Stimulated activated naive CD8-positive, alpha-beta T cell treated with anti-CD3 and anti-CD28 coated beads, Interleukin-15, Interleukin-2, amounts not matched to agents 100 U/mL and 50 U/mL, for 24 hours (primary cell): ENCODE data around the gene RASSF7.

Experiments used
- ATAC-seq: fragments of 150-1000 bp; cut with Tn5 transposase; one replicate; pipeline ENCODE4 v1.10.0; 2021
- DNase-seq: peaks from one replicate; pipeline ENCODE4 v3.0.0; 2021

Gene RASSF7

GRCh38 chr11:586376-587316 lies 25.9 kb downstream of the RASSF7 start:
- ATAC-seq, result no peak
- DNase-seq, result no peak

DNA sequence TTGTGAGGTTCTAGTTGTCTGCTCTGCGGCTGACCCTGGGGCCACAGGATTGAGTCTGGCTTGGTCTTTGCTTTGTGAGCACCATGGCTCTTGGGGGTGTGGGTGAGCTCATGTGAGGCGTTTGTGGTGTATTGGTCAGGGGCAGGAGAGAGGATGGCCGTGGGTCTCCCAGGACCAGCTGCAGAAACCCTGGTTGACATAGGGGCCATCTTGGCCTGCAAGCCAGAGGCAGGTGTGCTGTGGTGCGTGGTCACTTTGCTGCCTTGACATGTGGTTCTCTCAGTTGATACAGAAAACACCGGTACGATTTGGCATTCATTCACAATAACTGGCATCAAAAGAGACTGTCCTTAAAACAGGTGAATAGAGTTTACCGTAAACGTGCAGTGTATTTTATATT lies 26.8 kb downstream of the RASSF7 start:
- DNase-seq (no peak), ATAC-seq (peak; percentile 14)

DNA sequence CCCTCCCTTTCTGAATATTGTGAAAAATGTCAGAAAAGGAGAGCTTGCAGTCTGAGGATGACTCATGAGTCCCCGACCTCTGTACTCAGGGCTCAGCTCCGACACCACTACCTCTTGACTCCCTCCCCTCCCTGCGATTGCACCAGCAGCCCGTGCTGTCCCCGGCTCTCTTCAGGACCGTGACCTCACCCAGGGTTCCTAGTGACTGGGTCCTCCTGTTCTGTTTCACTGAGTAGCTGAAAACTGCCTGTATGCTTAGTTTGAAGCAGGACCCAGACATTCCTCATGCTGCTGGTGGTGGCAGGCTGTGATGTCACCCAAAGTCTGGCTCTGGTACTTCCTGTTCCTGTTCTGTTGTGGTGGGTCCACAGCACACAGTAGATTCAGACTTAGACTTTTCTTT lies 27.2 kb downstream of the RASSF7 start:
- peak; percentile 72 for DNase-seq

GRCh38 chr11:589798-590197 lies 29.0 kb downstream of the RASSF7 start:
- DNase-seq, result no peak
- no peak for ATAC-seq

More for the DNA sequence above, 27.2 kb downstream of the RASSF7 start:
- ATAC-seq, result peak; percentile 99

DNA sequence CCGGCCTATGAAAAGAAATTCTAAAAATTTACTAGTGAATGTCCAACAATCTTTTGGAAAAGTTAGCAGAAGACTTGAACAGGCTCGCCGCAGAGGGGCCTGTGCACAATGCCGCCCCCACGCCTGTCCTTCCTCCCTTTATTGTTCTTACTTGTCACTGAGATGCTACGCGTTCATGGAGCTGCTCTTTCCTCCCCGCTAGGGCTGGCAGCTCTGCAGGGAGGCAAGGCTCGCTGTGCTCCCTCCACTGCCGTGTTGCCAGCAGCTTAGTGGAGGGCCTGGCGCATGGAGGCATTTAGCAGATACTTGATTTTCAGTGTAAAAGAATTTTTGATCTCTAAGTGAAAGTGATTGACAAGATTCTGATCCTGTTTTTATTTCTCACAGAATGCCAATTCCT lies 30.2 kb downstream of the RASSF7 start:
- no peak for DNase-seq
- ATAC-seq, result no peak

GRCh38 chr11:592501-592900 lies 31.7 kb downstream of the RASSF7 start:
- DNase-seq (no peak), ATAC-seq (no peak)

DNA sequence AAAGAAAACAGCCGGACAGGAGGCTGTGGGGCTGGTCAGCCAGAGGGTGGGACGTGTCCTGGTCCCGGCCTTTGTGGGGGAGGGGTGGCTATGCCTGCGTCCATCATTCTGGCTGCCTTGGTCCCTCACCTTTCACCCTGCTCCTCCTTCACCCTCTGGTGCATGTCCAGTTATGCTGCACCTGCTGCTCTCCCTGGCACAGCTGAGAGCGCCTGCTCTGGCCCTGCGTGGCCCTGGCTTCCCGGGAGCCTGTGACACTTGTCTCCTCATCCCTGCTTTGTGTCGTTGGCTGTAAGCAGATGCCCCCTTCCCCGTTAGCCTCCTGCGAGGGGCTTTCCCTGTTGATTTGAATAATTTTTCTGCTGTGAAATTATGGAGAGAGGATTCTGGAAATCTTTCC lies 32.1 kb downstream of the RASSF7 start:
- ATAC-seq (no peak), DNase-seq (no peak)

DNA sequence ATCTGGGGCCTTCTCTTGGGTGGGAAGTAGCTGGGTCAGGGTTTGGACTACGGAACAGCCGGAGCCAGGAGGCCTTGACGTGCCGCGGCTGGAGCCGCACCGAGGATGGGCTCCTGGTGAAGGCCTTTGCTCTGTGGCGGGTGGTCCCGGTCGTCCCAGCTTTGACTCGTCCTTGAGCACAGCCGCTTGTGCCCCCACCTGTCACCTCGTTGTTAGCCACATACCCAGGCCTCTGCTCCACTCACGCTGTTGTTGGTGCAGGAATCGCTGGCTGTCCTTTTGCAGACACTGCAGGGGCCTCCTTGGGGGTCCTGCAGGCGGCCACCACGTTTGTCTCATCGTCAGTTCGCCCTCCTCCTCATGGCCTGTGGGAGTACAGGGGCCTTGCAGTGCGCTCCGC lies 32.6 kb downstream of the RASSF7 start:
- DNase-seq, result no peak
- ATAC-seq, result no peak

GRCh38 chr11:595400-595799 lies 34.6 kb downstream of the RASSF7 start:
- no peak for ATAC-seq
- no peak for DNase-seq

- ATAC-seq (peak; percentile 22), DNase-seq (no peak)
Observed at GRCh38 chr11:596374-596773, 35.6 kb downstream of the RASSF7 start.

GRCh38 chr11:597166-597725 lies 36.5 kb downstream of the RASSF7 start:
- ATAC-seq (no peak), DNase-seq (no peak)

- ATAC-seq (no peak), DNase-seq (no peak)
Observed at GRCh38 chr11:598005-598680, 37.4 kb downstream of the RASSF7 start.

GRCh38 chr11:601573-602245 lies 40.9 kb downstream of the RASSF7 start:
- DNase-seq, result no peak
- no peak for ATAC-seq

DNA sequence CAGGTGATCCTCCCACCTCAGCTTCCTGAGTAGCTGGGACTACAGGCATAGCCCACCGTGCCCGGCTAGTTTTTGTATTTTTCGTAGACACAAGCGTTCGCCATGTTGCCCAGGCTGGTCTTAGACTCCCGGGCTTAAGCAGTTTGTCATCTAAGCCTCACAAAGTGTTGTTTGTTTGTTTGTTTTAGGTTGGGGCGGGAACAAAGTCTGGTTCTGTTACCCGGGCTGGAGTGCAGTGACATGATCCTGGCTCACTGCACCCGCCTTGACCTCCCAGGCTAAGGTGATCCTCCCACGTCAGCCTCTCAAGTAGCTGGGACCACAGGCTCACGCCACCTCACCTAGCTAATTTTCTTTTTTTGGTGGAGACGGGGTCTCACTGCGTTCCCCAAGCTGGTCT lies 42.4 kb downstream of the RASSF7 start:
- DNase-seq, result no peak
- ATAC-seq, result no peak

DNA sequence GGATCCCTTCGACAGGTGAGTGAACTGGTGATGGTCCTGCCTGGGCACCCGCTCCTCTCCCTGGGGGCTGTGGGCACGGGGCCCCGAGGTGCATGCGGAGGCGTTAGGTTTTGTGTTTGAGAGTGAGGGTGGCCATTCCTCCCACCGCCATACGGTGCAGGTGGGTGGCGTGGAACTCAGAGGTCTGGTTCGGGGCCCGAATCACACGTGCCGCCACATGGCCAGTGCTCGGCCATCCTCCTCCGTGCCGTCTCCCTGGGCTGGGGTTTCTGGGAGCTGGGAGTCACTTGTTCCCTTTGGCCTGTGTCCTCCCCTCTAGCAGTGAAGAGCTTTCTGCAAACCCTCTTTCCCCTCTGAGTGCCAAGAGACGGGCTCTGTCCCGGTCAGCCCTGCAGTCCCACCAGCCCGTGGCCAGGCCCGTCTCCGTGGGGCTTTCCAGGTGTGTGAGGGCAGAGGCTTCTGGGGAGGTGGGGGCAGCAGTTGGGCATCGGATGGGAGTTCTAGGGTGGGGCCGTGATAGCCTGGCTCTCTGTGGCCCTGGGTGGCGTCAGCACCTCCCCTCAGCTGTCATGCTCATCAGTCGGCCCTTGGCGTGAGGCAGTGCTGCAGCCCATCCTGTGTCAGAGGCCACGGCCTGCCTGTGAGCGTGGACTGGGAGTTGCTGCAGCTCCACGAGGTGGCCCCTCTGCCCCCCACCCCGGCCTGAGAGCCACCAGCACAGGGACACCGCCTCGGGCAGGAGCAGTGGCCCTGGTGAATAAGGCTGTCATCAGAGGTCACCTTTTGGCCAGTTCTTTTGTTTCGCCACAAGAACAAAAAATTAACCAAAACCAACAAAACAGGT lies 44.7 kb downstream of the RASSF7 start:
- DNase-seq, result no peak
- ATAC-seq, result no peak

DNA sequence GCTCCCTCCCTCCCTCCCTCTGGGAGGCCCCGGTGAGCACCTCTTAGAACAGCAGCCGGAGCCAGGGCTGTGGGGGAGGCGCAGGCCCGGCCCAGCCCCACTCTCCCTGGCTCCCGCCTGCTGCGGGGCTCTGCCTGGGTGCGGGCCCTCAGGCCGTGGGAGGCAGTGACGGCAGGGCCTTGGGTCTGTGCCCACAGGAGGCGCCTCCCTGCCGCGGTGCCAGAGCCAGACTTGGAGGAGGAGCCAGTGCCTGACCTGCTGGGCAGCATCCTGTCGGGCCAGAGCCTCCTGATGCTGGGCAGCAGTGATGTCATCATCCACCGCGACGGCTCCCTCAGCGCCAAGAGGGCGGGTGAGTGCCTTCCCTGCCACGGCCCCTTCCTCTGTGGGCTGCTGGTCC lies 45.5 kb downstream of the RASSF7 start:
- DNase-seq (no peak), ATAC-seq (no peak)

DNA sequence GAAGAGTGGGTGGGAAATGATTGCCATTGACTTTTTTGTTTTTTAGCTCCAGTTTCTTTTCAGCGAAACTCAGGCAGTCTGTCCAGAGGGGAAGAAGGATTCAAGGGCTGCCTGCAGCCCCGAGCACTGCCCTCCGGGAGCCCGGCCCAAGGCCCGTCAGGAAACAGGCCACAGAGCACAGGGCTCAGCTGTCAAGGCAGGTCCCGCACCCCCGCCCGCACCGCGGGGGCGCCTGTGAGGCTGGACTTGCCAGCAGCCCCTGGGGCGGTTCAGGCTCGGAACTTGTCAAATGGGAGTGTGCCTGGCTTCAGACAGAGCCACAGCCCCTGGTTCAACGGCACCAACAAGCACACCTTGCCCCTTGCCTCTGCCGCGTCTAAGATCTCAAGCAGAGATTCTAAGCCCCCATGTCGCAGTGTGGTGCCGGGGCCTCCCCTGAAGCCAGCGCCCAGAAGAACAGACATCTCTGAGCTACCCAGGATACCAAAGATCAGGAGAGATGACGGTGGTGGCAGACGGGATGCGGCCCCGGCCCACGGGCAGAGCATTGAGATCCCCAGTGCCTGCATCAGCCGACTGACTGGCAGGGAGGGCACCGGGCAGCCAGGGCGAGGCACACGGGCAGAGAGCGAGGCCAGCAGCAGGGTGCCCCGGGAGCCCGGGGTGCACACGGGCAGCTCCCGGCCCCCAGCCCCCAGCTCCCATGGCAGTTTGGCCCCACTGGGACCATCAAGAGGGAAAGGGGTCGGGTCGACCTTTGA lies 46.4 kb downstream of the RASSF7 start:
- ATAC-seq (no peak), DNase-seq (no peak)

- DNase-seq, result no peak
- no peak for ATAC-seq
Observed at GRCh38 chr11:607971-608659, 47.3 kb downstream of the RASSF7 start.

DNA sequence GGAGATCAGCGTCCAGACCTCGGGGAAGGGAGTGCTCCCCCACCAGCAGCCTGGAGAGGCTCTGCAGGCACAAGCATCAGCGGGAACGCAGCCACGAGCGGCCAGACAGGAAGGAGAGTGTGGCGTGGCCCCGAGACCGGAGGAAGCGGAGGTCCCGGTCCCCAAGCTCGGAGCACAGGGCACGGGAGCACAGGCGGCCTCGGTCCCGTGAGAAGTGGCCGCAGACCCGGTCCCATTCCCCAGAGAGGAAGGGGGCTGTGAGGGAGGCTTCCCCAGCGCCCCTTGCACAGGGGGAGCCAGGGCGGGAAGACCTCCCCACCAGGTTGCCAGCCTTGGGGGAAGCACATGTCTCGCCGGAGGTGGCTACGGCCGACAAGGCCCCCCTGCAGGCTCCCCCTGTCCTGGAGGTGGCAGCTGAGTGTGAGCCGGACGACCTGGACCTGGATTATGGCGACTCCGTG lies 48.1 kb downstream of the RASSF7 start:
- no peak for ATAC-seq
- DNase-seq, result no peak

- ATAC-seq, result no peak
- no peak for DNase-seq
Observed at GRCh38 chr11:609341-609811, 48.6 kb downstream of the RASSF7 start.
